PC-3 (cell line): Measurements from ENCODE around the gene GRIN3A. TPM values are rescaled to one million over a fixed set of nuclear protein-coding genes. Genes with fewer than 3 reads are reported as not detected.

Source experiments
- ATAC-seq: fragments of 200-7000 bp; cut with Tn5 transposase; 2 replicates; pipeline ENCODE4 v1.9.1; 2020; ENCODE audit warnings: mild to moderate bottlenecking, moderate library complexity
- BruUV-seq: library from RNA; stranded (reverse); fragments of 400-500 nt; replicated peaks from 2 replicates; lab custom pipeline; 2021; lab: Mats Ljungman, UMichigan
- CTCF ChIA-PET: fragments of 300-600 bp; sonication (Branson Sonifier 250); formaldehyde crosslinking; loops from one replicate; lab custom pipeline; 2022; ENCODE audit warnings: antibody characterized with exemption; lab: Charles Lee
- POLR2A ChIA-PET: fragments of 300-600 bp; sonication (Branson Sonifier 250); formaldehyde crosslinking; loops from one replicate; lab custom pipeline; 2022; ENCODE audit warnings: antibody characterized with exemption; ENCODE audit not compliant: unreplicated experiment; lab: Charles Lee
- DNase-seq: peaks from one replicate; pipeline ENCODE4 v3.0.0-alpha.2; 2015
- H2AFZ ChIP-seq: fragments of 300-600 bp; sonication (generic); 2 replicates; pipeline ENCODE4 v1.6.0; 2016; ENCODE audit warnings: antibody characterized with exemption, low read length
- H3F3A ChIP-seq: fragments of 300-600 bp; sonication (generic); one replicate; pipeline ENCODE4 v1.6.0; 2017; ENCODE audit warnings: antibody characterized with exemption, low read length, control low read depth, mild to moderate bottlenecking; ENCODE audit not compliant: unreplicated experiment
- H3K27ac ChIP-seq: fragments of 300-600 bp; sonication (generic); 2 replicates; pipeline ENCODE4 v1.5.1; 2016; ENCODE audit warnings: mild to moderate bottlenecking, low read length
- H3K27me3 ChIP-seq: fragments of 300-600 bp; sonication (generic); 2 replicates; pipeline ENCODE4 v1.6.1; 2016; ENCODE audit warnings: low read length, mixed read lengths
- H3K36me3 ChIP-seq: fragments of 300-600 bp; sonication (generic); 2 replicates; pipeline ENCODE4 v1.6.1; 2016; ENCODE audit warnings: low read depth, mixed run types, low read length, mixed read lengths
- H3K4me1 ChIP-seq: fragments of 300-600 bp; sonication (generic); 2 replicates; pipeline ENCODE4 v1.5.1; 2016; ENCODE audit warnings: low read length; ENCODE audit not compliant: insufficient read depth
- H3K4me2 ChIP-seq: fragments of 300-600 bp; sonication (generic); 2 replicates; pipeline ENCODE4 v1.6.0; 2016; ENCODE audit warnings: low read length
- H3K4me3 ChIP-seq: fragments of 300-600 bp; sonication (generic); 2 replicates; pipeline ENCODE4 v1.5.1; 2016; ENCODE audit warnings: mild to moderate bottlenecking, low read length, mixed read lengths
- H3K79me2 ChIP-seq: fragments of 300-600 bp; sonication (generic); 2 replicates; pipeline ENCODE4 v1.6.1; 2017; ENCODE audit warnings: low read length, mixed read lengths
- H3K9ac ChIP-seq: fragments of 300-600 bp; sonication (generic); 2 replicates; pipeline ENCODE4 v1.6.0; 2016; ENCODE audit warnings: mild to moderate bottlenecking, low read length
- H3K9me2 ChIP-seq: fragments of 300-600 bp; sonication (generic); replicated peaks from 2 replicates; pipeline ENCODE4 v1.6.1; 2016; ENCODE audit warnings: mixed run types, low read length, mixed read lengths
- H3K9me3 ChIP-seq: fragments of 300-600 bp; sonication (generic); 2 replicates; pipeline ENCODE4 v1.6.1; 2016; ENCODE audit warnings: low read length, mixed read lengths
- H4K20me1 ChIP-seq: fragments of 300-600 bp; sonication (generic); 2 replicates; pipeline ENCODE4 v1.6.1; 2016; ENCODE audit warnings: low read length, mixed read lengths
- EZH2 ChIP-seq: fragments of 300-600 bp; sonication (generic); IDR thresholded peaks from one replicate; pipeline ENCODE4 v1.6.1; 2017; ENCODE audit warnings: antibody characterized with exemption, mild to moderate bottlenecking, low read length; ENCODE audit not compliant: unreplicated experiment
- EZH2phosphoT487 ChIP-seq: fragments of 300-600 bp; sonication (generic); IDR thresholded peaks from 2 replicates; pipeline ENCODE4 v1.6.1; 2018; ENCODE audit warnings: mild to moderate bottlenecking, antibody characterized with exemption, low read length, borderline replicate concordance
- intact Hi-C: fragments of 100-400 bp; cut with micrococcal nuclease; formaldehyde crosslinking; loops from 2 replicates; pipeline ENCODE4 v1.9.0; 2023
- total RNA-seq: library from RNA; depleted of rRNA; stranded (reverse); fragments of >200 nt; gene quantifications from 2 replicates; pipeline ENCODE4 v1.2.3, GENCODE V29; 2014
- TF ChIP-seq, protein P1 (sequence below): fragments of 300-600 bp; sonication (generic); conservative IDR thresholded peaks from 2 replicates; pipeline ENCODE4 v1.5.1; 2017; ENCODE audit warnings: antibody characterized with exemption, low read depth, mild to moderate bottlenecking, low read length

Gene GRIN3A
- total RNA-seq, 1 experiment from 2014 or later, result not detected

DNA sequence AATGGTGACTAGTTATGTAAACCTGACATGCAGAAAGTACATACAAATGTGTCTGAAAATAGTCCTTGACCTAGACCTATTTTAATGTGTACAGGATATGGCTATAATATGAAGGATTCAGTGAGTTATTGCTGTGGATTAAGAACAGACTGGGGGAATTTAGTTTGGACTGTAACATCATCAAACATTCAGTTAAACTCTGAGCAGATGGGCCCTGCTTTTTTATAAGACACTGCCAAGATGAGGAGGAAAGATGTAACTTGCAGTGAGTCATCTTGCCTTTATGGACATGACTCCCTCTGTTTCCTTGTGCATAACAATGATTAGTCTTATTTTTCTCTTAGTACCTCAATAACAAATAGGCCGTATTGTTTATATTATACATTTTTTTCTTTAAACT is 155.9 kb downstream of the GRIN3A start:
- peak; percentile 96 for ATAC-seq
- Histone ChIP-seq H3K9ac (no peak overlapping the region), H3K9me3 (no peaks in the 10 kb centered on the region), H4K20me1 (no peaks in the 10 kb centered on the region), H2AFZ (no peak overlapping the region), H3K79me2 (no peaks in the 10 kb centered on the region), H3K4me3 (no peak overlapping the region), H3K27me3 (no peaks in the 10 kb centered on the region), H3K4me2 (no peak overlapping the region), H3K4me1 (no peaks in the 10 kb centered on the region), H3F3A (no peaks in the 10 kb centered on the region), H3K36me3 (no peaks in the 10 kb centered on the region), H3K27ac (peak overlapping the region; percentile 34; the same call in 1 of the 2 replicates), H3K9me2 (no peaks in the 10 kb centered on the region)
- DNase-seq, result peak; percentile 39
- ChIA-PET CTCF (no interaction called here), POLR2A (no interaction called here)
- intact Hi-C loops, result no loop called here
- no TSS peak for BruUV-seq
- TF ChIP-seq EZH2phosphoT487, result no peak
- no peak for TF ChIP-seq EZH2
- TF ChIP-seq, protein P1, sequence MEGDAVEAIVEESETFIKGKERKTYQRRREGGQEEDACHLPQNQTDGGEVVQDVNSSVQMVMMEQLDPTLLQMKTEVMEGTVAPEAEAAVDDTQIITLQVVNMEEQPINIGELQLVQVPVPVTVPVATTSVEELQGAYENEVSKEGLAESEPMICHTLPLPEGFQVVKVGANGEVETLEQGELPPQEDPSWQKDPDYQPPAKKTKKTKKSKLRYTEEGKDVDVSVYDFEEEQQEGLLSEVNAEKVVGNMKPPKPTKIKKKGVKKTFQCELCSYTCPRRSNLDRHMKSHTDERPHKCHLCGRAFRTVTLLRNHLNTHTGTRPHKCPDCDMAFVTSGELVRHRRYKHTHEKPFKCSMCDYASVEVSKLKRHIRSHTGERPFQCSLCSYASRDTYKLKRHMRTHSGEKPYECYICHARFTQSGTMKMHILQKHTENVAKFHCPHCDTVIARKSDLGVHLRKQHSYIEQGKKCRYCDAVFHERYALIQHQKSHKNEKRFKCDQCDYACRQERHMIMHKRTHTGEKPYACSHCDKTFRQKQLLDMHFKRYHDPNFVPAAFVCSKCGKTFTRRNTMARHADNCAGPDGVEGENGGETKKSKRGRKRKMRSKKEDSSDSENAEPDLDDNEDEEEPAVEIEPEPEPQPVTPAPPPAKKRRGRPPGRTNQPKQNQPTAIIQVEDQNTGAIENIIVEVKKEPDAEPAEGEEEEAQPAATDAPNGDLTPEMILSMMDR, result no peak

- Histone ChIP-seq H3K4me1 (no peaks in the 10 kb centered on the region), H3K9me2 (no peaks in the 10 kb centered on the region), H3K9me3 (no peaks in the 10 kb centered on the region), H3K27ac (no peak overlapping the region), H3K4me3 (no peak overlapping the region), H3F3A (no peaks in the 10 kb centered on the region), H3K4me2 (no peak overlapping the region), H3K9ac (no peak overlapping the region), H3K27me3 (no peaks in the 10 kb centered on the region), H3K36me3 (no peaks in the 10 kb centered on the region), H3K79me2 (no peaks in the 10 kb centered on the region), H2AFZ (no peak overlapping the region), H4K20me1 (no peaks in the 10 kb centered on the region)
- no peak for DNase-seq
- ChIA-PET POLR2A (no interaction called here), CTCF (no interaction called here)
- intact Hi-C loops, result no loop called here
- no peak for ATAC-seq
- no TSS peak for BruUV-seq
- TF ChIP-seq, protein P1, result no peak
- no peak for TF ChIP-seq EZH2phosphoT487
- TF ChIP-seq EZH2, result no peak
Observed at GRCh38 chr9:101579711-101580545, 158.5 kb downstream of the GRIN3A start.

DNA sequence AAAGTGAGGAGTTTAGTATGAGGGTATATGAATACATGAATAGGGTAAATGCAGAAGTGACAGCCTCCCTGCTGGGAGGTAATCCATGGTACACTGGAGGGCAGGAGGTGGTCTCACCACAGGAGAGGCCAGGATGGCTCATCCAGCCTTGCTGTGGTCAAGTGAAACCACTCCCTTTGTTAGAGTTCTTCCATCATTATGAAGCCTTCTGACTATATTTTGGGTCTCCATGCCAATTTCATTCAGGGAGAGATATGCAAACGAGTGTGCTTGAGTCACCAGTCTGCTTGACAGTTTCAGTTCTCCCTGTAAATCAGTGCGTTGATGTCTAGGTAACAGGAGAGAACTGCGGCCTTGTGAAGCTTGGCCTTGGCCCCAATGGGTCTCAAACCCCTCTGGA is 160.1 kb downstream of the GRIN3A start:
- POLR2A ChIA-PET, result no interaction called here

More for the DNA sequence above, 160.1 kb downstream of the GRIN3A start:
- Histone ChIP-seq H3K9me3 (no peaks in the 10 kb centered on the region), H4K20me1 (no peaks in the 10 kb centered on the region), H2AFZ (no peak overlapping the region), H3K27me3 (no peaks in the 10 kb centered on the region), H3K27ac (no peak overlapping the region), H3K9me2 (no peaks in the 10 kb centered on the region), H3F3A (no peaks in the 10 kb centered on the region), H3K4me3 (no peak overlapping the region), H3K4me2 (no peak overlapping the region), H3K9ac (no peak overlapping the region), H3K4me1 (no peaks in the 10 kb centered on the region), H3K36me3 (no peaks in the 10 kb centered on the region), H3K79me2 (no peaks in the 10 kb centered on the region)
- TF ChIP-seq, protein P1, result no peak
- TF ChIP-seq EZH2 (no peak), EZH2phosphoT487 (no peak)
- BruUV-seq, result no TSS peak
- CTCF ChIA-PET, result no interaction called here
- DNase-seq, result no peak
- ATAC-seq, result no peak
- intact Hi-C loops, result no loop called here
